ENCODE measurements around the gene BCAS3.

GRCh38 chr17:61199431-61200338, 522.0 kb downstream of the BCAS3 start:
- no peak for TF ChIP-seq POLR2AphosphoS5 (IDR thresholded peaks at IDR 0.05; ENCODE audit: low read depth, low read length)
- TF ChIP-seq, protein P1, sequence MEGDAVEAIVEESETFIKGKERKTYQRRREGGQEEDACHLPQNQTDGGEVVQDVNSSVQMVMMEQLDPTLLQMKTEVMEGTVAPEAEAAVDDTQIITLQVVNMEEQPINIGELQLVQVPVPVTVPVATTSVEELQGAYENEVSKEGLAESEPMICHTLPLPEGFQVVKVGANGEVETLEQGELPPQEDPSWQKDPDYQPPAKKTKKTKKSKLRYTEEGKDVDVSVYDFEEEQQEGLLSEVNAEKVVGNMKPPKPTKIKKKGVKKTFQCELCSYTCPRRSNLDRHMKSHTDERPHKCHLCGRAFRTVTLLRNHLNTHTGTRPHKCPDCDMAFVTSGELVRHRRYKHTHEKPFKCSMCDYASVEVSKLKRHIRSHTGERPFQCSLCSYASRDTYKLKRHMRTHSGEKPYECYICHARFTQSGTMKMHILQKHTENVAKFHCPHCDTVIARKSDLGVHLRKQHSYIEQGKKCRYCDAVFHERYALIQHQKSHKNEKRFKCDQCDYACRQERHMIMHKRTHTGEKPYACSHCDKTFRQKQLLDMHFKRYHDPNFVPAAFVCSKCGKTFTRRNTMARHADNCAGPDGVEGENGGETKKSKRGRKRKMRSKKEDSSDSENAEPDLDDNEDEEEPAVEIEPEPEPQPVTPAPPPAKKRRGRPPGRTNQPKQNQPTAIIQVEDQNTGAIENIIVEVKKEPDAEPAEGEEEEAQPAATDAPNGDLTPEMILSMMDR (IDR thresholded peaks at IDR 0.05 in 2 of 3, conservative IDR thresholded peaks at IDR 0.05 in 1 of 3; ENCODE audit: borderline replicate concordance in 1 of 3, insufficient read depth in 1 of 3, low read depth in 2 of 3, low read length in 2 of 3) = no peak
- no peak for TF ChIP-seq REST (IDR thresholded peaks at IDR 0.05; ENCODE audit: low read depth)
- no peak for TF ChIP-seq EZH2 (IDR thresholded peaks at IDR 0.05)
- no peak for TF ChIP-seq POLR2A (IDR thresholded peaks at IDR 0.05; ENCODE audit: borderline replicate concordance, extremely low read depth, insufficient read depth, insufficient read length)
- no peak for TF ChIP-seq ELF1 (IDR thresholded peaks at IDR 0.05; ENCODE audit: borderline replicate concordance, low read depth)
- TF ChIP-seq SP1 (IDR thresholded peaks at IDR 0.05; ENCODE audit: low read depth) = no peak
- TF ChIP-seq, protein P2, sequence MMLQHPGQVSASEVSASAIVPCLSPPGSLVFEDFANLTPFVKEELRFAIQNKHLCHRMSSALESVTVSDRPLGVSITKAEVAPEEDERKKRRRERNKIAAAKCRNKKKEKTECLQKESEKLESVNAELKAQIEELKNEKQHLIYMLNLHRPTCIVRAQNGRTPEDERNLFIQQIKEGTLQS (IDR thresholded peaks at IDR 0.05) = no peak
- no peak for TF ChIP-seq JUND (IDR thresholded peaks at IDR 0.05)
- TF ChIP-seq EZH2phosphoT487 (IDR thresholded peaks at IDR 0.05; ENCODE audit: borderline replicate concordance) = no peak

Data from HCT116 (cell line).